H1 (cell line): Measurements from ENCODE around the gene DDA1. TPM values are rescaled to one million over a fixed set of nuclear protein-coding genes. Genes with fewer than 3 reads are reported as not detected.

ENCODE experiments used
- CTCF ChIA-PET: fragments of 300-600 bp; sonication (Branson Sonifier 250); formaldehyde crosslinking; loops from one replicate; lab custom pipeline; 2021; ENCODE audit not compliant: partially characterized antibody; lab: Charles Lee
- POLR2A ChIA-PET: fragments of 300-600 bp; sonication (Branson Sonifier 250); formaldehyde crosslinking; loops from one replicate; lab custom pipeline; 2021; ENCODE audit warnings: inconsistent platforms; ENCODE audit not compliant: partially characterized antibody; lab: Charles Lee
- DNase-seq, 2 experiments: peaks; one replicate each; pipeline versions ENCODE4 v3.0.0 to v3.0.0-alpha.2; 2010 to 2022; ENCODE audit warnings: low spot score in 2 of 2, low read depth in 1 of 2, mixed read lengths in 1 of 2
- FAIRE-seq: peaks from 2 replicates; lab custom pipeline; 2011; peaks lifted over from hg19 to GRCh38; lab: Jason Lieb, UNC
- H2AFZ ChIP-seq: 2 replicates; pipeline ENCODE4 v1.8.1; 2012; ENCODE audit warnings: low read length, inconsistent platforms
- H2AK5ac ChIP-seq: 2 replicates; pipeline ENCODE4 v1.6.1; 2013; ENCODE audit warnings: low read depth, low read length
- H2BK120ac ChIP-seq: replicated peaks from 2 replicates; pipeline ENCODE3; 2013; ENCODE audit warnings: low read depth, low read length, inconsistent platforms
- H2BK12ac ChIP-seq: 2 replicates; pipeline ENCODE4 v1.6.1; 2013; ENCODE audit warnings: low read depth, low read length
- H2BK15ac ChIP-seq: 2 replicates; pipeline ENCODE4 v1.6.1; 2013; ENCODE audit warnings: low read length
- H2BK20ac ChIP-seq: 2 replicates; pipeline ENCODE4 v1.6.1; 2013; ENCODE audit warnings: low read length
- H2BK5ac ChIP-seq: 2 replicates; pipeline ENCODE4 v1.6.1; 2013; ENCODE audit warnings: low read depth, low read length
- H3K14ac ChIP-seq: 2 replicates; pipeline ENCODE4 v1.6.1; 2013; ENCODE audit warnings: inconsistent platforms; ENCODE audit not compliant: insufficient read length
- H3K18ac ChIP-seq: 2 replicates; pipeline ENCODE4 v1.6.1; 2013; ENCODE audit warnings: low read length; ENCODE audit errors: extremely low read depth
- H3K23ac ChIP-seq: 2 replicates; pipeline ENCODE4 v1.6.1; 2013; ENCODE audit warnings: inconsistent platforms; ENCODE audit not compliant: insufficient read length
- H3K23me2 ChIP-seq: 2 replicates; pipeline ENCODE4 v1.6.1; 2013; ENCODE audit warnings: low read depth, low read length
- H3K27ac ChIP-seq: 2 replicates; pipeline ENCODE4 v1.6.1; 2011; ENCODE audit warnings: low read depth, low read length, inconsistent platforms
- H3K27me3 ChIP-seq, 4 experiments: replicated peaks in 1 of 4; 1 replicate in 1 of 4; 2 replicates in 3 of 4; pipeline versions ENCODE4 v1.6.1 to v1.8.1; 2011 to 2013; ENCODE audit warnings: low read length in 3 of 4, mild to moderate bottlenecking in 3 of 4, inconsistent platforms in 2 of 4, mixed read lengths in 2 of 4, moderate library complexity in 1 of 4; ENCODE audit not compliant: control insufficient read depth in 3 of 4, insufficient read depth in 3 of 4; ENCODE audit errors: extremely low read depth in 1 of 4
- H3K36me3 ChIP-seq, 4 experiments: 2 replicates each; pipeline versions ENCODE4 v1.6.1 to v1.8.1; 2011 to 2013; ENCODE audit warnings: mild to moderate bottlenecking in 4 of 4, low read length in 3 of 4, moderate library complexity in 2 of 4, control low read depth in 1 of 4, inconsistent platforms in 1 of 4; ENCODE audit not compliant: insufficient read depth in 4 of 4, control insufficient read depth in 2 of 4
- H3K4ac ChIP-seq: replicated peaks from 2 replicates; pipeline ENCODE3; 2013; ENCODE audit warnings: low read length, low read depth, mixed read lengths, inconsistent platforms; ENCODE audit not compliant: insufficient read length
- H3K4me1 ChIP-seq, 4 experiments: replicated peaks in 1 of 4; 1 replicate in 1 of 4; 2 replicates in 3 of 4; pipeline versions ENCODE4 v1.6.1 to v1.8.1; 2011 to 2013; ENCODE audit warnings: low read length in 3 of 4, inconsistent platforms in 2 of 4, mixed read lengths in 1 of 4; ENCODE audit not compliant: insufficient read depth in 4 of 4, control insufficient read depth in 3 of 4
- H3K4me2 ChIP-seq, 2 experiments: 2 replicates each; pipeline versions ENCODE4 v1.6.1 to v1.8.1; 2011 to 2013; ENCODE audit warnings: low read depth in 2 of 2, low read length in 2 of 2, control low read depth in 1 of 2, inconsistent platforms in 1 of 2, mild to moderate bottlenecking in 1 of 2; ENCODE audit not compliant: insufficient read depth in 1 of 2
- H3K4me3 ChIP-seq, 4 experiments: fragments of 200-600, 300-600 bp in 1 of 4; sonication (generic), shearing (Covaris generic), sonication (Bioruptor Twin) in 1 of 4; 2 replicates each; pipeline versions ENCODE4 v1.5.1 to v1.8.1; 2011 to 2016; ENCODE audit warnings: low read length in 4 of 4, low read depth in 3 of 4, control low read depth in 2 of 4, inconsistent platforms in 2 of 4, mild to moderate bottlenecking in 2 of 4, mixed read lengths in 1 of 4, moderate library complexity in 1 of 4; ENCODE audit not compliant: insufficient read depth in 2 of 4; ENCODE audit errors: extremely low read depth in 1 of 4
- H3K56ac ChIP-seq: replicated peaks from 2 replicates; pipeline ENCODE3; 2013; ENCODE audit warnings: low read depth, mild to moderate bottlenecking, mixed read lengths, low read length, inconsistent platforms; ENCODE audit not compliant: insufficient read length
- H3K79me1 ChIP-seq: 2 replicates; pipeline ENCODE4 v1.6.1; 2013; ENCODE audit warnings: low read depth, low read length, control low read depth
- H3K79me2 ChIP-seq, 2 experiments: 2 replicates each; pipeline versions ENCODE4 v1.6.1 to v1.8.1; 2012 to 2013; ENCODE audit warnings: low read length in 2 of 2, mild to moderate bottlenecking in 2 of 2, inconsistent platforms in 1 of 2; ENCODE audit not compliant: insufficient read depth in 2 of 2, control insufficient read depth in 1 of 2
- H3K9ac ChIP-seq, 4 experiments: replicated peaks in 1 of 4; 1 replicate in 1 of 4; 2 replicates in 3 of 4; pipeline versions ENCODE4 v1.6.1 to v1.8.1; 2011 to 2013; ENCODE audit warnings: low read depth in 3 of 4, low read length in 3 of 4, control low read depth in 2 of 4, mild to moderate bottlenecking in 2 of 4, moderate library complexity in 2 of 4, inconsistent platforms in 1 of 4; ENCODE audit errors: extremely low read depth in 1 of 4
- H3K9me3 ChIP-seq, 2 experiments: 2 replicates each; pipeline versions ENCODE4 v1.6.1 to v1.8.1; 2012 to 2013; ENCODE audit warnings: mild to moderate bottlenecking in 2 of 2, moderate library complexity in 2 of 2, control low read depth in 1 of 2, inconsistent platforms in 1 of 2, low read depth in 1 of 2, low read length in 1 of 2, mixed read lengths in 1 of 2; ENCODE audit not compliant: insufficient read depth in 2 of 2
- H4K20me1 ChIP-seq, 2 experiments: replicated peaks in 1 of 2; 2 replicates each; pipeline versions ENCODE3 to v1.8.1; 2011 to 2013; ENCODE audit warnings: inconsistent platforms in 2 of 2, low read length in 2 of 2, mild to moderate bottlenecking in 1 of 2; ENCODE audit not compliant: insufficient read depth in 2 of 2, control insufficient read depth in 1 of 2
- H4K5ac ChIP-seq: 2 replicates; pipeline ENCODE4 v1.6.1; 2013; ENCODE audit warnings: low read length, low read depth, mixed read lengths, inconsistent platforms; ENCODE audit not compliant: insufficient read length
- H4K8ac ChIP-seq: 2 replicates; pipeline ENCODE4 v1.8.0; 2013; ENCODE audit warnings: mild to moderate bottlenecking, moderate library complexity, low read length, inconsistent platforms; ENCODE audit not compliant: insufficient read depth; ENCODE audit errors: extremely low read depth
- H4K91ac ChIP-seq: replicated peaks from 2 replicates; pipeline ENCODE3; 2013; ENCODE audit warnings: low read length, mixed read lengths, inconsistent platforms; ENCODE audit not compliant: insufficient read length
- BACH1 ChIP-seq: IDR thresholded peaks from 2 replicates; pipeline ENCODE4 v1.6.1; 2012; ENCODE audit warnings: low read length, improper control_type of control experiment
- EP300 ChIP-seq, 2 experiments: IDR thresholded peaks; 1 replicate in 1 of 2; 2 replicates in 1 of 2; pipeline ENCODE4 v1.6.1; 2011 to 2012; ENCODE audit warnings: low read depth in 2 of 2, low read length in 2 of 2, mild to moderate bottlenecking in 2 of 2, borderline replicate concordance in 1 of 2, inconsistent platforms in 1 of 2, moderate library complexity in 1 of 2
- GTF2F1 ChIP-seq: IDR thresholded peaks from 2 replicates; pipeline ENCODE4 v1.6.1; 2012; ENCODE audit warnings: low read depth, low read length, improper control_type of control experiment, borderline replicate concordance
- KDM4A ChIP-seq: IDR thresholded peaks from one replicate; pipeline ENCODE4 v1.7.1; 2012; ENCODE audit warnings: low read depth, mild to moderate bottlenecking, moderate library complexity, low read length, inconsistent platforms; ENCODE audit not compliant: severe bottlenecking
- PHF8 ChIP-seq: fragments of 200-600 bp; sonication (generic); conservative IDR thresholded peaks from 2 replicates; pipeline ENCODE4 v1.7.1; 2012; ENCODE audit warnings: low read depth, mild to moderate bottlenecking, inconsistent platforms, low read length, moderate library complexity
- POLR2AphosphoS5 ChIP-seq: IDR thresholded peaks from 2 replicates; pipeline ENCODE4 v1.6.1; 2011; ENCODE audit warnings: low read depth, low read length
- RNF2 ChIP-seq: fragments of 200-900, 300-1000 bp; sonication (generic); IDR thresholded peaks from 2 replicates; pipeline ENCODE4 v1.7.1; 2016; ENCODE audit warnings: borderline replicate concordance, low read depth, mild to moderate bottlenecking, antibody characterized with exemption, low read length; ENCODE audit not compliant: poor library complexity, severe bottlenecking; ENCODE audit errors: missing control alignments
- SIN3A ChIP-seq, 2 experiments: IDR thresholded peaks in 1 of 2; conservative IDR thresholded peaks in 1 of 2; 2 replicates each; pipeline ENCODE4 v1.6.1; 2011 to 2012; ENCODE audit warnings: low read length in 2 of 2, improper control_type of control experiment in 1 of 2, low read depth in 1 of 2, mild to moderate bottlenecking in 1 of 2
- TAF7 ChIP-seq: optimal IDR thresholded peaks from 2 replicates; pipeline ENCODE3; 2011; ENCODE audit warnings: low read depth, mild to moderate bottlenecking, inconsistent platforms, low read length, moderate library complexity, borderline replicate concordance
- TEAD4 ChIP-seq: IDR thresholded peaks from 2 replicates; pipeline ENCODE4 v1.6.1; 2012; ENCODE audit warnings: low read depth, low read length, inconsistent platforms, mixed read lengths
- WGBS, 2 experiments: shearing (Covaris generic) in 1 of 2; methylation state at CpG; one replicate each; pipeline versions ENCODE4 v1.1.6 to v1.1.7; 2013 to 2015; ENCODE audit warnings: low lambda C conversion rate in 2 of 2, mixed read lengths in 2 of 2, inconsistent platforms in 1 of 2, low coverage in 1 of 2, missing lambda C conversion rate in 1 of 2; ENCODE audit not compliant: insufficient replicate concordance in 2 of 2, insufficient coverage in 1 of 2, insufficient read length in 1 of 2; ENCODE audit errors: extremely low coverage in 1 of 2, missing lambda C conversion rate in 1 of 2; 5-methylcytosine and 5-hydroxymethylcytosine counted together
- polyA plus RNA-seq, 7 experiments: library from polyadenylated mRNA; depleted of rRNA in 3 of 7; stranded (reverse) in 5 of 7; unstranded in 2 of 7; fragments of >200 nt in 5 of 7; fragments of 200-250 nt in 2 of 7; gene quantifications; 1 replicate in 5 of 7; 2 replicates in 1 of 7; 4 replicates in 1 of 7; pipeline versions ENCODE4 v1.2.1 to v1.2.3, GENCODE V29; 2011 to 2013; ENCODE audit warnings: missing spikeins in 2 of 7, mixed read lengths in 2 of 7
- total RNA-seq: library from RNA; stranded (reverse); fragmentation: NEBNext Ultra II Directional; extraction: Animal tissue kit (Norgen Biotek cat#: 25700); gene quantifications from 2 replicates; pipeline ENCODE4 v1.2.1, GENCODE V29; 2021

The DDA1 gene
- total and polyA plus RNA-seq, 2 of the 8 experiments (the other 6 are each of a cell fraction or from before 2014, with no cell fraction given), result 29.2 to 34.5 TPM

GRCh38 chr19:17304386-17305215, 4.8 kb upstream of the DDA1 start:
- Histone ChIP-seq H3K9ac (no peak overlapping the region), H2AFZ (no peak overlapping the region), H3K18ac (no peak overlapping the region), H4K5ac (no peak overlapping the region), H2BK5ac (no peak overlapping the region), H3K36me3 (peaks cover 0 to 9% (median 0%) of the 10 kb centered on the region in 4 experiments; a peak in 2 of 8 replicates), H4K20me1 (peaks cover 1 to 8% of the 10 kb centered on the region in 2 experiments), H4K8ac (no peak overlapping the region), H3K23ac (no peak overlapping the region), H3K27ac (no peak overlapping the region), H3K79me1 (peaks cover 4% of the 10 kb centered on the region), H2AK5ac (peak overlapping the region; percentile 61; the same call in 1 of the 2 replicates), H2BK12ac (peak overlapping the region; percentile 92), H3K4me3 (peak overlapping the region in 1 of 4 experiments; percentile 78; a peak in 2 of 8 replicates), H3K4me2 (peak overlapping the region; percentile 59 to 82; a peak in 3 of 4 replicates), H4K91ac (no peak overlapping the region), H3K9me3 (no peaks in the 10 kb centered on the region), H2BK20ac (peak overlapping the region; percentile 23; the same call in 1 of the 2 replicates), H3K4ac (no peak overlapping the region), H3K4me1 (peaks cover 12 to 21% (median 14%) of the 10 kb centered on the region in 4 experiments), H2BK15ac (0 out of 2 replicates have a peak overlapping the region, but pooled peaks have one; percentile 81), H3K27me3 (no peaks in the 10 kb centered on the region), H3K23me2 (peaks cover 7% of the 10 kb centered on the region), H2BK120ac (no peak overlapping the region), H3K56ac (no peak overlapping the region), H3K14ac (no peak overlapping the region), H3K79me2 (peaks cover 0 to 4% of the 10 kb centered on the region in 2 experiments; a peak in 1 of 4 replicates)
- FAIRE-seq (no peak), DNase-seq (no peak)
- CTCF ChIA-PET, result interaction anchor here (0.6 to 3.0 kb wide), 22 partner anchors 8 to 774 kb away, joined by 3 to 29 read pairs (median 4); partner anchors contain the start of genes ANO8 and USE1
- WGBS, 2 experiments, result 78% methylated on average over 12 of the region's 12 CpGs; no CpG with 5 or more reads in 1 of the 2 experiments
- POLR2A ChIA-PET, result interaction anchor here (0.6 to 18.5 kb wide), 10 partner anchors 10 to 137 kb away, joined by 3 to 329 read pairs (median 4); partner anchors contain the start of genes ANO8, BABAM1 and USE1
- TF ChIP-seq BACH1 (no peak), SIN3A (conservative IDR thresholded peaks at IDR 0.05 in 1 of 2, IDR thresholded peaks at IDR 0.05 in 1 of 2; ENCODE audit: low read depth in 1 of 2, low read length in 2 of 2) (no peak), GTF2F1 (no peak), TAF7 (no peak), POLR2AphosphoS5 (no peak), RNF2 (no peak), PHF8 (no peak), TEAD4 (no peak), KDM4A (no peak), EP300 (IDR thresholded peaks at IDR 0.05; ENCODE audit: borderline replicate concordance in 1 of 2, low read depth in 2 of 2, low read length in 2 of 2) (no peak)
